ENCODE data around the gene MON1A.

GRCh38 chr3:49940667-49941249, 11.1 kb upstream of the MON1A start:
- TF ChIP-seq MAX (IDR thresholded peaks at IDR 0.05) (no peak), ATF3 (IDR thresholded peaks at IDR 0.05; ENCODE audit: insufficient read depth, low read depth, low read length) (no peak), RNF2 (IDR thresholded peaks at IDR 0.05; ENCODE audit: borderline replicate concordance, low read depth, low read length, missing control alignments, poor library complexity, severe bottlenecking) (no peak), YY1 (IDR thresholded peaks at IDR 0.05; ENCODE audit: low read depth, low read length) (no peak), CTCF (IDR thresholded peaks at IDR 0.05; ENCODE audit: control extremely low read depth in 1 of 3, insufficient read depth in 1 of 3, low read depth in 1 of 3, low read length in 3 of 3) (no peak), POLR2A (IDR thresholded peaks at IDR 0.05; ENCODE audit: control extremely low read depth in 1 of 2, low read depth in 2 of 2, low read length in 2 of 2) (no peak)
